SK-N-MC (cell line): Measurements from ENCODE around the gene SIN3B.

Experiments
- EZH2 ChIP-seq: fragments of 200-600 bp; sonication (generic); IDR thresholded peaks from one replicate; pipeline ENCODE4 v1.6.1; 2017; ENCODE audit warnings: antibody characterized with exemption
- FOXP2 ChIP-seq: optimal IDR thresholded peaks from 2 replicates; pipeline ENCODE3; 2011; ENCODE audit warnings: mild to moderate bottlenecking, moderate library complexity; ENCODE audit not compliant: insufficient read depth; ENCODE audit errors: extremely low read length, control extremely low read depth
- POLR2AphosphoS5 ChIP-seq: IDR thresholded peaks from 2 replicates; pipeline ENCODE4 v1.6.1; 2012; ENCODE audit warnings: mild to moderate bottlenecking, low read depth, low read length, borderline replicate concordance

DNA sequence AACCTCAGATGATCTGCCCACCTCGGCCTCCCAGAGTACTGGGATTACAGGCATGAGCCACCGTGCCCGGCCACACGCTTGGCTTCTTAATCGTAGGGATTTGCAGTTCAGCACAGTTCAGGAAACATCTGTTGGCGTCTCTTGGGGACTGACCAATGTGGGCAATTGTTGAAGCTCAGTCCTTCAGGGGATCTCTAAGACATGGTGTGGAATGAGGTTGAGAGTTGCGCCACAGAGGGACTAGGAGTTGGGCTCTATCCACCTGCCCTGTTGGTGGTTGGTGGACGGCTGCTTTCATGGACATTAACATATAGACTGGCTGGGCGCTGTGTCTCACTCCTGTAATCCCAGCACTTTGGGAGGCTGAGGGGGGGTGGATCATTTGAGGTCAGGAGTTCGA lies 37.3 kb upstream of the SIN3B start:
- TF ChIP-seq POLR2AphosphoS5 (no peak), EZH2 (no peak), FOXP2 (no peak)
